Posterior vena cava (tissue), 2 donors: ENCODE data around the gene RFX8. TPM values are rescaled to one million over a fixed set of nuclear protein-coding genes. Genes with fewer than 3 reads are reported as not detected.

Experiments used
- total RNA-seq, 2 donors: library from RNA; stranded (reverse); fragmentation: NEBNext Ultra II Directional; extraction: Animal tissue kit (Norgen Biotek cat#: 25700); gene quantifications; one replicate each; pipeline ENCODE4 v1.2.1, GENCODE V29; 2021
- donor health status: DM: yes; HTN: yes; CAD: no.
- donor health status: DM: yes; HTN: yes; CAD: no.

RFX8 gene
- total RNA-seq, 2 donors from 2014 or later: 0.32 to 0.38 TPM

Other genes with a start within 250 kb of the RFX8 start
- 10 to 100 TPM; 20.1 to 20.6 TPM for gene CNOT11, start 222.2 kb downstream of the RFX8 start, total RNA-seq
- gene RNF149, start 166.4 kb downstream of the RFX8 start, total RNA-seq: 10 to 100 TPM; 60.6 to 72.6 TPM
- not detected for gene CREG2, start 87.6 kb downstream of the RFX8 start, total RNA-seq
- gene MAP4K4, start 222.6 kb upstream of the RFX8 start, total RNA-seq: 10 to 100 TPM; 53.5 to 75.8 TPM